GM19351 (cell line): ENCODE data around the gene TMEM89.

Source experiments
- ATAC-seq: cut with Tn5 transposase; IDR thresholded peaks from one replicate; pipeline ENCODE4 v1.9.1; 2021; ENCODE audit warnings: mild to moderate bottlenecking, moderate library complexity; ENCODE audit not compliant: unreplicated experiment

Gene TMEM89

GRCh38 chr3:48644898-48645760 is 23.6 kb upstream of the TMEM89 start:
- no peak for ATAC-seq

GRCh38 chr3:48642605-48643004 is 21.0 kb upstream of the TMEM89 start:
- ATAC-seq: no peak

GRCh38 chr3:48641396-48641795 is 19.8 kb upstream of the TMEM89 start:
- no peak for ATAC-seq

GRCh38 chr3:48639944-48640606 is 18.5 kb upstream of the TMEM89 start:
- ATAC-seq: no peak

GRCh38 chr3:48637305-48637704 is 15.7 kb upstream of the TMEM89 start:
- ATAC-seq: no peak

GRCh38 chr3:48636149-48636655 is 14.6 kb upstream of the TMEM89 start:
- ATAC-seq: no peak

- peak; percentile 93 for ATAC-seq
Observed at GRCh38 chr3:48635222-48636021, 13.9 kb upstream of the TMEM89 start, which contains the start of gene SLC26A6. TSS of gene SLC26A6 (minus strand) at chr3:48635461. CDS start at chr3:48635393, 68 bp downstream.

GRCh38 chr3:48634661-48635221 is 13.2 kb upstream of the TMEM89 start:
- peak; percentile 31 for ATAC-seq

GRCh38 chr3:48633743-48634142 is 12.2 kb upstream of the TMEM89 start:
- ATAC-seq: no peak

- no peak for ATAC-seq
Observed at GRCh38 chr3:48633256-48633655, 11.7 kb upstream of the TMEM89 start.

- ATAC-seq: no peak
Observed at GRCh38 chr3:48631516-48632448, 10.2 kb upstream of the TMEM89 start.

GRCh38 chr3:48630833-48631232 is 9.3 kb upstream of the TMEM89 start:
- ATAC-seq: no peak

GRCh38 chr3:48630407-48630806 is 8.8 kb upstream of the TMEM89 start:
- no peak for ATAC-seq

GRCh38 chr3:48629894-48630293 is 8.3 kb upstream of the TMEM89 start:
- ATAC-seq: no peak

- no peak for ATAC-seq
Observed at GRCh38 chr3:48628277-48629017, 6.9 kb upstream of the TMEM89 start.

GRCh38 chr3:48625600-48625999 is 4.0 kb upstream of the TMEM89 start:
- no peak for ATAC-seq

GRCh38 chr3:48624767-48625166 is 3.2 kb upstream of the TMEM89 start:
- ATAC-seq: no peak

GRCh38 chr3:48623851-48624547 is 2.4 kb upstream of the TMEM89 start:
- no peak for ATAC-seq
